ENCODE data around the gene C19orf53.

DNA sequence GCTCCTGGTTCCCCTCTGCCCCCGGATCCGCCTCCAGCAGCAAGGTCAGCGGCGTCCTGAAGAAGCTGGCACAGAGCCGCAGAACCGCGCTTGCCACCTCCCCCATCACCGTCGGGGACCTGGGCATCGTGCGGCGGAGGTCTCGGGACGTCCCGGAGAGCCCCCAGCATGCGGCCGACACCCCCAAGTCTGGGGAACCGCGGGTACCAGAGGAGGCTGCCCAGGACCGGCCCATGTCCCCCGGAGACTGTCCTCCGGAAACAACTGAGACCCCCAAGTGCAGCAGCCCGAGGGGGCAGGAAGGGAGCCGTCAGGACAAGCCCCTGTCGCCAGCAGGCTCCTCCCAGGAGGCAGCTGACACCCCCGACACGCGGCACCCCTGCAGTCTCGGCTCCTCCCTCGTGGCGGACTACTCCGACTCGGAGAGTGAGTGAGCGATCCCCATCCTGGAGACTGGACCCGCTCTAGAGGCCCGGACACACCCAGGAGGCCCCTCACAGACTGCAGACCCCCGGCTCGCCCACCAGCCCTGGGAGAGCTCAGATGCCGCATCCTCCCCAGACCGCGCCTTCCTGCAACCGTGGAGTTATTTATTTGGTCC is 11.5 kb upstream of the C19orf53 start:
- TF ChIP-seq, protein P1, sequence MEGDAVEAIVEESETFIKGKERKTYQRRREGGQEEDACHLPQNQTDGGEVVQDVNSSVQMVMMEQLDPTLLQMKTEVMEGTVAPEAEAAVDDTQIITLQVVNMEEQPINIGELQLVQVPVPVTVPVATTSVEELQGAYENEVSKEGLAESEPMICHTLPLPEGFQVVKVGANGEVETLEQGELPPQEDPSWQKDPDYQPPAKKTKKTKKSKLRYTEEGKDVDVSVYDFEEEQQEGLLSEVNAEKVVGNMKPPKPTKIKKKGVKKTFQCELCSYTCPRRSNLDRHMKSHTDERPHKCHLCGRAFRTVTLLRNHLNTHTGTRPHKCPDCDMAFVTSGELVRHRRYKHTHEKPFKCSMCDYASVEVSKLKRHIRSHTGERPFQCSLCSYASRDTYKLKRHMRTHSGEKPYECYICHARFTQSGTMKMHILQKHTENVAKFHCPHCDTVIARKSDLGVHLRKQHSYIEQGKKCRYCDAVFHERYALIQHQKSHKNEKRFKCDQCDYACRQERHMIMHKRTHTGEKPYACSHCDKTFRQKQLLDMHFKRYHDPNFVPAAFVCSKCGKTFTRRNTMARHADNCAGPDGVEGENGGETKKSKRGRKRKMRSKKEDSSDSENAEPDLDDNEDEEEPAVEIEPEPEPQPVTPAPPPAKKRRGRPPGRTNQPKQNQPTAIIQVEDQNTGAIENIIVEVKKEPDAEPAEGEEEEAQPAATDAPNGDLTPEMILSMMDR (IDR thresholded peaks at IDR 0.05): no peak
- no peak for TF ChIP-seq EZH2 (IDR thresholded peaks at IDR 0.05)
